ENCODE data around the gene HMGN4.

DNA sequence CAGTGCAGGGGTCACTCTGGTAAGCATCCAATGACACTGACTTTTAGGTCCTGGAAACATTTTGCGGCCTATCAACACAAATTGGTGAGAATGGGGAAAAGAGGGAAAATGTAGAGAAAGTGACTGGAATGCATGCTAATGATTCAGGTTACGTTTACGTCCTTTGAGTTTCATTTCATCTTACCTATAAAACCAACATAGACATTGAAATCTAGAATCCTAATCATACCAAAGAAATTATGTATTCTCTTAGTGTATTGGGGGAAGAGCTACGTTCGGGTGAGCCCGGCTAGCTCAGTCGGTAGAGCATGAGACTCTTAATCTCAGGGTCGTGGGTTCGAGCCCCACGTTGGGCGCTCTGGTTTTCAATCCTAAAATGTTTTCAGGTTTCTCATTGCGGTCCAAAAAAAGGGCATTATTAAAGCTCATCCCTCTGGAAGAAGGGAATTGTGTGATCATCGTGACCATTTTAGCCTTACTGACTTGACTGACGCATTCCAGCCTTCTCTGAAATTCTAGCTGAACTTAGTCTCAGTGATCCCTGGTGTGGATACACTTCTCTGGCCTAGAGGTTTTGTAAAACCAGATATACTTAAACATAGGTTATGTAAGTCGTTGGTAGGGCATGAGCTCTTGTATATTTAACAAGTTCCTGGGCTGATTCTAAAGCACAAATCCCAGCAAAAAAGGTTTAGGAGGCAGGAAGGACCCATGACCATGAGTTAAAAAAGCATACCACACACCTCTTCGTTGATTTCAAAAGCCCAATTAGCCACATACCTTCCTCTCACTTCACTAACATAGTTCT, 18.3 kb downstream of the HMGN4 start:
- TF ChIP-seq EZH2 (IDR thresholded peaks at IDR 0.05; ENCODE audit: low read length, unreplicated experiment) (no peak), EZH2phosphoT487 (IDR thresholded peaks at IDR 0.05; ENCODE audit: borderline replicate concordance, low read length) (no peak)
- TF ChIP-seq, protein P1, sequence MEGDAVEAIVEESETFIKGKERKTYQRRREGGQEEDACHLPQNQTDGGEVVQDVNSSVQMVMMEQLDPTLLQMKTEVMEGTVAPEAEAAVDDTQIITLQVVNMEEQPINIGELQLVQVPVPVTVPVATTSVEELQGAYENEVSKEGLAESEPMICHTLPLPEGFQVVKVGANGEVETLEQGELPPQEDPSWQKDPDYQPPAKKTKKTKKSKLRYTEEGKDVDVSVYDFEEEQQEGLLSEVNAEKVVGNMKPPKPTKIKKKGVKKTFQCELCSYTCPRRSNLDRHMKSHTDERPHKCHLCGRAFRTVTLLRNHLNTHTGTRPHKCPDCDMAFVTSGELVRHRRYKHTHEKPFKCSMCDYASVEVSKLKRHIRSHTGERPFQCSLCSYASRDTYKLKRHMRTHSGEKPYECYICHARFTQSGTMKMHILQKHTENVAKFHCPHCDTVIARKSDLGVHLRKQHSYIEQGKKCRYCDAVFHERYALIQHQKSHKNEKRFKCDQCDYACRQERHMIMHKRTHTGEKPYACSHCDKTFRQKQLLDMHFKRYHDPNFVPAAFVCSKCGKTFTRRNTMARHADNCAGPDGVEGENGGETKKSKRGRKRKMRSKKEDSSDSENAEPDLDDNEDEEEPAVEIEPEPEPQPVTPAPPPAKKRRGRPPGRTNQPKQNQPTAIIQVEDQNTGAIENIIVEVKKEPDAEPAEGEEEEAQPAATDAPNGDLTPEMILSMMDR (conservative IDR thresholded peaks at IDR 0.05; ENCODE audit: low read depth, low read length): no peak
